Left lobe of liver (tissue), 2 donors: ENCODE results near the gene FOSL2. TPM values are rescaled to one million over a fixed set of nuclear protein-coding genes. Genes with fewer than 3 reads are reported as not detected.

Experiments
- ATAC-seq: fragments of 200-7000 bp; cut with Tn5 transposase; one replicate; pipeline ENCODE4 v1.9.1; 2020; ENCODE audit warnings: mild to moderate bottlenecking, moderate library complexity
- DNase-seq: peaks from one replicate; pipeline ENCODE4 v3.0.0-alpha.2; 2020; ENCODE audit warnings: low spot score
- total RNA-seq: library from RNA; stranded (reverse); gene quantifications from one replicate; pipeline ENCODE4 v1.2.1, GENCODE V29; 2021
- donor health status: DM: no; HTN: no; CAD: no; lungs with moderate emphysema.
- donor health status: DM: no; HTN: yes; CAD: no.

The FOSL2 gene
- total RNA-seq, 1 donor from 2014 or later = 9.3 TPM

- DNase-seq (no peak), ATAC-seq (no peak)
These were observed 53.9 kb downstream of the FOSL2 start for GRCh38 chr2:28446531-28446930.

- DNase-seq (no peak), ATAC-seq (no peak)
These were observed 54.4 kb downstream of the FOSL2 start for GRCh38 chr2:28447086-28447485.

GRCh38 chr2:28447943-28448792, 55.5 kb downstream of the FOSL2 start:
- no peak for ATAC-seq
- no peak for DNase-seq

- DNase-seq (no peak), ATAC-seq (no peak)
These were observed 56.1 kb downstream of the FOSL2 start for GRCh38 chr2:28448793-28449100.

GRCh38 chr2:28449126-28449487, 56.4 kb downstream of the FOSL2 start:
- ATAC-seq (no peak), DNase-seq (no peak)

- ATAC-seq (no peak), DNase-seq (no peak)
These were observed 57.1 kb downstream of the FOSL2 start for GRCh38 chr2:28449488-28450395.

- no peak for ATAC-seq
- no peak for DNase-seq
These were observed 58.4 kb downstream of the FOSL2 start for GRCh38 chr2:28450901-28451565.

GRCh38 chr2:28451793-28452533, 59.3 kb downstream of the FOSL2 start:
- DNase-seq = no peak
- no peak for ATAC-seq

GRCh38 chr2:28452534-28453081, 60.0 kb downstream of the FOSL2 start:
- DNase-seq (peak; percentile 77), ATAC-seq (peak; percentile 98)

- ATAC-seq = no peak
- DNase-seq = no peak
These were observed 60.7 kb downstream of the FOSL2 start for GRCh38 chr2:28453396-28453795.

GRCh38 chr2:28454016-28454930, 61.6 kb downstream of the FOSL2 start:
- no peak for DNase-seq
- no peak for ATAC-seq

GRCh38 chr2:28457237-28457636, 64.6 kb downstream of the FOSL2 start:
- DNase-seq (no peak), ATAC-seq (no peak)

GRCh38 chr2:28461056-28461455, 68.4 kb downstream of the FOSL2 start:
- DNase-seq = no peak
- ATAC-seq = no peak

GRCh38 chr2:28462122-28462521, 69.5 kb downstream of the FOSL2 start:
- no peak for DNase-seq
- ATAC-seq = no peak

GRCh38 chr2:28463211-28463816, 70.7 kb downstream of the FOSL2 start:
- DNase-seq (no peak), ATAC-seq (no peak)

- ATAC-seq (no peak), DNase-seq (no peak)
These were observed 71.2 kb downstream of the FOSL2 start for GRCh38 chr2:28463893-28464292.

- DNase-seq = no peak
- no peak for ATAC-seq
These were observed 72.7 kb downstream of the FOSL2 start for GRCh38 chr2:28465148-28465885.
